Liver (tissue), 9 donors: Measurements from ENCODE around the gene PTBP3. TPM values are rescaled to one million over a fixed set of nuclear protein-coding genes. Genes with fewer than 3 reads are reported as not detected.
"Not testable (repeated sequence)": the region's sequence is repeated elsewhere in the genome, so short reads cannot be mapped to it uniquely, and the experiment has no call there.

Experiments used
- DNase-seq: peaks from one replicate; pipeline ENCODE4 v3.0.0-alpha.2; 2017; ENCODE audit warnings: low spot score
- H3K27ac ChIP-seq, 2 donors: one replicate each; pipeline ENCODE4 v1.7.0; 2013; ENCODE audit warnings: inconsistent platforms in 2 of 2, low read length in 2 of 2, control low read depth in 1 of 2, low read depth in 1 of 2, mild to moderate bottlenecking in 1 of 2
- H3K27me3 ChIP-seq, 4 donors: one replicate each; pipeline versions ENCODE4 v1.6.1 to v1.7.0; 2013; ENCODE audit warnings: low read length in 3 of 4, inconsistent platforms in 1 of 4, mild to moderate bottlenecking in 1 of 4, moderate library complexity in 1 of 4; ENCODE audit not compliant: control insufficient read depth in 4 of 4, insufficient read depth in 4 of 4
- H3K36me3 ChIP-seq, 4 donors: one replicate each; pipeline versions ENCODE4 v1.6.1 to v1.7.0; 2013; ENCODE audit warnings: low read length in 3 of 4, mild to moderate bottlenecking in 3 of 4, low read depth in 1 of 4, moderate library complexity in 1 of 4; ENCODE audit not compliant: control insufficient read depth in 4 of 4, insufficient read depth in 3 of 4
- H3K4me1 ChIP-seq, 4 donors: one replicate each; pipeline versions ENCODE4 v1.6.1 to v1.7.0; 2013; ENCODE audit warnings: low read length in 3 of 4, mild to moderate bottlenecking in 3 of 4, moderate library complexity in 1 of 4; ENCODE audit not compliant: control insufficient read depth in 4 of 4, insufficient read depth in 4 of 4
- H3K4me3 ChIP-seq, 3 donors: one replicate each; pipeline versions ENCODE4 v1.6.1 to v1.7.0; 2013; ENCODE audit warnings: low read length in 3 of 3, control low read depth in 1 of 3, low read depth in 1 of 3, mild to moderate bottlenecking in 1 of 3
- H3K9ac ChIP-seq, 2 donors: one replicate each; pipeline ENCODE4 v1.7.0; 2013; ENCODE audit warnings: low read length in 2 of 2, mild to moderate bottlenecking in 2 of 2, moderate library complexity in 2 of 2, control low read depth in 1 of 2, low read depth in 1 of 2
- H3K9me3 ChIP-seq, 4 donors: one replicate each; pipeline versions ENCODE4 v1.6.1 to v1.7.0; 2013; ENCODE audit warnings: low read length in 3 of 4; ENCODE audit not compliant: control insufficient read depth in 4 of 4
- EGR1 ChIP-seq, 2 donors: IDR thresholded peaks; 2 replicates each; pipeline ENCODE4 v1.6.1; 2016 to 2018; ENCODE audit warnings: antibody characterized with exemption in 2 of 2, low read depth in 2 of 2
- FOXA1 ChIP-seq: IDR thresholded peaks from 2 replicates; pipeline ENCODE4 v1.6.1; 2016; ENCODE audit warnings: antibody characterized with exemption
- FOXA2 ChIP-seq: IDR thresholded peaks from 2 replicates; pipeline ENCODE4 v1.6.1; 2016; ENCODE audit warnings: antibody characterized with exemption
- GABPA ChIP-seq, 2 donors: IDR thresholded peaks in 1 of 2; conservative IDR thresholded peaks in 1 of 2; 2 replicates each; pipeline ENCODE4 v1.6.1; 2016; ENCODE audit warnings: antibody characterized with exemption in 2 of 2, mild to moderate bottlenecking in 1 of 2, moderate library complexity in 1 of 2
- HNF4A ChIP-seq, 2 donors: conservative IDR thresholded peaks; 2 replicates each; pipeline ENCODE4 v1.6.1; 2016; ENCODE audit warnings: antibody characterized with exemption in 2 of 2, mild to moderate bottlenecking in 2 of 2
- HNF4G ChIP-seq: IDR thresholded peaks from 2 replicates; pipeline ENCODE4 v1.6.1; 2016; ENCODE audit warnings: antibody characterized with exemption
- JUND ChIP-seq, 2 donors: IDR thresholded peaks; 2 replicates each; pipeline ENCODE4 v1.6.1; 2016; ENCODE audit warnings: antibody characterized with exemption in 2 of 2
- NR2F2 ChIP-seq: IDR thresholded peaks from 2 replicates; pipeline ENCODE4 v1.6.1; 2016; ENCODE audit warnings: antibody characterized with exemption
- RAD21 ChIP-seq, 2 donors: IDR thresholded peaks; 2 replicates each; pipeline ENCODE4 v1.6.1; 2016; ENCODE audit warnings: antibody characterized with exemption in 2 of 2, mild to moderate bottlenecking in 2 of 2
- RXRA ChIP-seq, 2 donors: IDR thresholded peaks; 2 replicates each; pipeline ENCODE4 v1.6.1; 2017 to 2018; ENCODE audit warnings: antibody characterized with exemption in 2 of 2, mild to moderate bottlenecking in 1 of 2
- SP1 ChIP-seq: IDR thresholded peaks from 2 replicates; pipeline ENCODE4 v1.6.1; 2018; ENCODE audit warnings: antibody characterized with exemption, mild to moderate bottlenecking
- YY1 ChIP-seq: IDR thresholded peaks from 2 replicates; pipeline ENCODE4 v1.6.1; 2016; ENCODE audit warnings: antibody characterized with exemption, mild to moderate bottlenecking
- WGBS: extraction: QIAGEN DNeasy Blood & Tissue Kit; methylation state at CpG from one replicate; pipeline ENCODE4 v1.1.7; 2013; 5-methylcytosine and 5-hydroxymethylcytosine counted together
- polyA plus RNA-seq, 2 donors: library from polyadenylated mRNA; stranded (reverse) in 1 of 2; unstranded in 1 of 2; fragments of 200-250 nt in 1 of 2; fragments of >200 nt in 1 of 2; fragmentation: Nextera tagmentation in 1 of 2; extraction: Ambion mirVana in 1 of 2; gene quantifications; one replicate each; pipeline versions ENCODE4 v1.2.1 to v1.2.3, GENCODE V29; 2013 to 2015
- total RNA-seq, 2 donors: library from RNA; depleted of rRNA; stranded (reverse); fragments of >200 nt; gene quantifications; one replicate each; pipeline ENCODE4 v1.2.3, GENCODE V29; 2014
- TF ChIP-seq, protein P1 (sequence below): IDR thresholded peaks from 2 replicates; pipeline ENCODE4 v1.6.1; 2016; ENCODE audit warnings: antibody characterized with exemption
- TF ChIP-seq, protein P2 (sequence below): IDR thresholded peaks from 2 replicates; pipeline ENCODE4 v1.6.1; 2016; ENCODE audit warnings: antibody characterized with exemption, mild to moderate bottlenecking
- TF ChIP-seq, protein P3 (sequence below): fragments of 150-350 bp; IDR thresholded peaks from 2 replicates; pipeline ENCODE4 v1.5.1; 2017; ENCODE audit warnings: improper control_type of control experiment, low read depth, low read length; ENCODE audit not compliant: missing input control
- donor health status: healthy.
- donor health status: healthy.
- donor health status: healthy.
- donor health status: healthy.
- donor health status: healthy.

The PTBP3 gene
- total and polyA plus RNA-seq, 4 donors, result 4.3 to 34.1 (median 9.2) TPM

DNA sequence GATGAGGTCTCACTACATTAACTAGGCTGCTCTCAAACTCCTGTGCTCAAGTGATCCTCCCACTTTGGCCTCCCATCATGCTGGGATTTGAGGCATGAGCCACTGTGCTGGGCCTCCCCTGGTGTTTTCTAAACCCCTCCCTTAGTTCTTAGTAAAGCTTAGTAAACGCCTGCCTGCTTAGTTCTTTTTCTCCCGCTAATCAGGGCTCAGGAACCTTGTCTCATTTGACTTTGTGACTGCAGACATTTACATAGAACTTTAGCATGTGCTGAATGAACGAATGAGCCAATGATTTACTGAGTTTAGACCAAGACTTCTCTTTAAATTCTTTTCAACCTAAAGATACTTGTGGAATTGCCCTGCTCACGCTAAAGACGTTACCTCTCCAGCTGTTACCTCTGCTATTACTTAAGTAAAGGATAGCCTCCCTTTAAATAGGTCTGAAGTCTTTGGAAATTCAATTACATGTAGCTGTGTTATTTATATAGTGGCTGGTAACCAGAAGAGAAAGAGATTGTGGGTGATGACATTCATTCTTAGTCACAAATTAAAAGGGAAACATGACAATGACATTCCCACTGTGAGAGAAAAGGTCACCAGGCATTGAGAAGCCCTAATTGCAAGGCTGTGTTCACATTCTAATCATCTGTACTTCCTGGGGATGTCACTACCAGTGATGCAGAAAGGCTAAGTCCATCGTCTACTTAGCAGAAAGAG, 139.7 kb downstream of the PTBP3 start:
- H3K36me3 ChIP-seq, result no peaks in the 10 kb centered on the region
- H3K4me1 ChIP-seq, result no peaks in the 10 kb centered on the region
- WGBS, result 89% methylated on average over 6 of the region's 6 CpGs
- H3K9ac ChIP-seq, result no peak overlapping the region
- DNase-seq, result no peak
- H3K4me3 ChIP-seq, result no peak overlapping the region
- no peaks in the 10 kb centered on the region for H3K27me3 ChIP-seq
- TF ChIP-seq SP1, result no peak
- no peak for TF ChIP-seq YY1
- no peak for TF ChIP-seq RXRA (IDR thresholded peaks at IDR 0.05)
- no peak for TF ChIP-seq FOXA2
- no peak for TF ChIP-seq JUND (IDR thresholded peaks at IDR 0.05)
- TF ChIP-seq, protein P1, sequence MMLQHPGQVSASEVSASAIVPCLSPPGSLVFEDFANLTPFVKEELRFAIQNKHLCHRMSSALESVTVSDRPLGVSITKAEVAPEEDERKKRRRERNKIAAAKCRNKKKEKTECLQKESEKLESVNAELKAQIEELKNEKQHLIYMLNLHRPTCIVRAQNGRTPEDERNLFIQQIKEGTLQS, result no peak
- no peak for TF ChIP-seq GABPA (IDR thresholded peaks at IDR 0.05 in 1 of 2, conservative IDR thresholded peaks at IDR 0.05 in 1 of 2)
- TF ChIP-seq RAD21 (IDR thresholded peaks at IDR 0.05), result no peak
- TF ChIP-seq, protein P2, sequence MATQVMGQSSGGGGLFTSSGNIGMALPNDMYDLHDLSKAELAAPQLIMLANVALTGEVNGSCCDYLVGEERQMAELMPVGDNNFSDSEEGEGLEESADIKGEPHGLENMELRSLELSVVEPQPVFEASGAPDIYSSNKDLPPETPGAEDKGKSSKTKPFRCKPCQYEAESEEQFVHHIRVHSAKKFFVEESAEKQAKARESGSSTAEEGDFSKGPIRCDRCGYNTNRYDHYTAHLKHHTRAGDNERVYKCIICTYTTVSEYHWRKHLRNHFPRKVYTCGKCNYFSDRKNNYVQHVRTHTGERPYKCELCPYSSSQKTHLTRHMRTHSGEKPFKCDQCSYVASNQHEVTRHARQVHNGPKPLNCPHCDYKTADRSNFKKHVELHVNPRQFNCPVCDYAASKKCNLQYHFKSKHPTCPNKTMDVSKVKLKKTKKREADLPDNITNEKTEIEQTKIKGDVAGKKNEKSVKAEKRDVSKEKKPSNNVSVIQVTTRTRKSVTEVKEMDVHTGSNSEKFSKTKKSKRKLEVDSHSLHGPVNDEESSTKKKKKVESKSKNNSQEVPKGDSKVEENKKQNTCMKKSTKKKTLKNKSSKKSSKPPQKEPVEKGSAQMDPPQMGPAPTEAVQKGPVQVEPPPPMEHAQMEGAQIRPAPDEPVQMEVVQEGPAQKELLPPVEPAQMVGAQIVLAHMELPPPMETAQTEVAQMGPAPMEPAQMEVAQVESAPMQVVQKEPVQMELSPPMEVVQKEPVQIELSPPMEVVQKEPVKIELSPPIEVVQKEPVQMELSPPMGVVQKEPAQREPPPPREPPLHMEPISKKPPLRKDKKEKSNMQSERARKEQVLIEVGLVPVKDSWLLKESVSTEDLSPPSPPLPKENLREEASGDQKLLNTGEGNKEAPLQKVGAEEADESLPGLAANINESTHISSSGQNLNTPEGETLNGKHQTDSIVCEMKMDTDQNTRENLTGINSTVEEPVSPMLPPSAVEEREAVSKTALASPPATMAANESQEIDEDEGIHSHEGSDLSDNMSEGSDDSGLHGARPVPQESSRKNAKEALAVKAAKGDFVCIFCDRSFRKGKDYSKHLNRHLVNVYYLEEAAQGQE, result no peak
- TF ChIP-seq HNF4A (conservative IDR thresholded peaks at IDR 0.05), result no peak
- TF ChIP-seq EGR1 (IDR thresholded peaks at IDR 0.05; ENCODE audit: low read depth in 2 of 2), result no peak
- H3K27ac ChIP-seq, result no peak overlapping the region
- H3K9me3 ChIP-seq, result no peaks in the 10 kb centered on the region

DNA sequence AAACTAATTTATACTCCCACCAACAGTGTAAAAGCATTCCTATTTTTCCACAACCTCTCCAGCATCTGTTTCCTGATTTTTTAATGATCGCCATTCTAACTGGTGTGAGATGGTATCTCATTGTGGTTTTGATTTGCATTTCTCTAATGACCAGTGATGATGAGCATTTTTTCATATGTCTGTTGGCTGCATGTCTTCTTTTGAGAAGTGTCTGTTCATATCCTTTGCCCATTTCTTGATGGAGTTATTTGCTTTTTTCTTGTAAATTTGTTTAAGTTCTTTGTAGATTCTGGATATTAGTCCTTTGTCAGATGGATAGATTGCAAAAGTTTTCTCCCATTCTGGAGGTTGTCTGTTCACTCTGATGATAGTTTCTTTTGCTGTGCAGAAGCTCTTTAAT, 143.1 kb downstream of the PTBP3 start:
- DNase-seq, H3K9ac ChIP-seq, H3K9me3 ChIP-seq, H3K27me3 ChIP-seq, H3K4me1 ChIP-seq, H3K4me3 ChIP-seq, H3K36me3 ChIP-seq, H3K27ac ChIP-seq: not testable (repeated sequence)
- WGBS, result 98% methylated on average over 1 of the region's 1 CpG

DNA sequence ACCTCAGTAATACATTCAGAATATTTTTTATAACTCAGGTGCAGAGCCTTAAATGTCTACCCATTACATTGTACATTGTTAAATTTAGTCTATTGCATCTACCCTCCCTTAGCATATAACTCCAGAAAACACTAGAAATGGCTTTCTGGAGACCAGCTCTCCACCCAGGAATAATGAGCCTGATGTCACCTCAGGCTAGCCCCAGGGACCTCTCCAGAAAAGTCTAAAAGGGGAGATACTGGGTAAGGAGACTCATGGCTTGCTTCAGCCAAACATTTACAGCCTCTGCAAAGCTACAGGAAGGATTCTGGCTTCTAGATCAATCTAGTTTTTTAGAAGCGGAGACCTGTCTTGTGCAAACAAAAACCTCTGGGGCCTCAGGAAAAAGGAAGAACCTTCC, 144.5 kb downstream of the PTBP3 start:
- DNase-seq, result no peak
- H3K4me1 ChIP-seq, result no peaks in the 10 kb centered on the region
- H3K4me3 ChIP-seq, result no peak overlapping the region
- H3K36me3 ChIP-seq, result no peaks in the 10 kb centered on the region
- H3K27me3 ChIP-seq, result no peaks in the 10 kb centered on the region
- no peak overlapping the region for H3K27ac ChIP-seq
- H3K9ac ChIP-seq, result no peak overlapping the region
- 95% methylated on average over 1 of the region's 1 CpG for WGBS
- no peaks in the 10 kb centered on the region for H3K9me3 ChIP-seq
- TF ChIP-seq, protein P2, result no peak
- TF ChIP-seq HNF4G (no peak), EGR1 (IDR thresholded peaks at IDR 0.05; ENCODE audit: low read depth in 2 of 2) (no peak), RAD21 (IDR thresholded peaks at IDR 0.05) (no peak), GABPA (IDR thresholded peaks at IDR 0.05 in 1 of 2, conservative IDR thresholded peaks at IDR 0.05 in 1 of 2) (no peak), FOXA1 (no peak), NR2F2 (no peak), HNF4A (conservative IDR thresholded peaks at IDR 0.05) (no peak)
- TF ChIP-seq, protein P1, result no peak
- TF ChIP-seq, protein P3, sequence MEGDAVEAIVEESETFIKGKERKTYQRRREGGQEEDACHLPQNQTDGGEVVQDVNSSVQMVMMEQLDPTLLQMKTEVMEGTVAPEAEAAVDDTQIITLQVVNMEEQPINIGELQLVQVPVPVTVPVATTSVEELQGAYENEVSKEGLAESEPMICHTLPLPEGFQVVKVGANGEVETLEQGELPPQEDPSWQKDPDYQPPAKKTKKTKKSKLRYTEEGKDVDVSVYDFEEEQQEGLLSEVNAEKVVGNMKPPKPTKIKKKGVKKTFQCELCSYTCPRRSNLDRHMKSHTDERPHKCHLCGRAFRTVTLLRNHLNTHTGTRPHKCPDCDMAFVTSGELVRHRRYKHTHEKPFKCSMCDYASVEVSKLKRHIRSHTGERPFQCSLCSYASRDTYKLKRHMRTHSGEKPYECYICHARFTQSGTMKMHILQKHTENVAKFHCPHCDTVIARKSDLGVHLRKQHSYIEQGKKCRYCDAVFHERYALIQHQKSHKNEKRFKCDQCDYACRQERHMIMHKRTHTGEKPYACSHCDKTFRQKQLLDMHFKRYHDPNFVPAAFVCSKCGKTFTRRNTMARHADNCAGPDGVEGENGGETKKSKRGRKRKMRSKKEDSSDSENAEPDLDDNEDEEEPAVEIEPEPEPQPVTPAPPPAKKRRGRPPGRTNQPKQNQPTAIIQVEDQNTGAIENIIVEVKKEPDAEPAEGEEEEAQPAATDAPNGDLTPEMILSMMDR, result no peak
